Measurements from ENCODE around the gene SAAL1. TPM values are rescaled to one million over a fixed set of nuclear protein-coding genes. Genes with fewer than 3 reads are reported as not detected.

The SAAL1 gene
- total RNA-seq, 2 donors from 2014 or later: 11.8 to 18.6 TPM

- H3K4me3 ChIP-seq: no peak overlapping the region
These were observed 38.5 kb downstream of the SAAL1 start for GRCh38 chr11:18067372-18067771.

DNA sequence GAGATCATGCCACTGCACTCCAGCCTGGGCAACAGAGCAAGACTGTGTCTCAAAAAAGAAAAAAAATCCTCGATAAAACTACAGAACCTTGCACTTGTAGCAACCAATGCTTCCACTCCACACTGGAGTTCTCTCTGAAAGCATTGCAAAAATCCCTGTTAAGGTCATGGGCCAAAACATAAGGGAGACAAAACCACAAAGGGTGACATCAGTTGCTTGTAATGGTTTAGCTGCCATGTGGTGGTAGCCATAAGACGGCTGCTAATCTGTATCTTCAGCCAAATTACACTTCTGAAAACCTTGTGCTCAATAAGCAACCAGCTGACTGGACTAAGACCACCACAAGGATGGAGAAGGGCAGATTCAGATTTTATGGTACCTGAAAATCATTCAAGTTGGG, 39.3 kb downstream of the SAAL1 start:
- H3K27ac ChIP-seq: no peak overlapping the region
- no peak for TF ChIP-seq CTCF (IDR thresholded peaks at IDR 0.05)
- H3K9me3 ChIP-seq: no peaks in the 10 kb centered on the region
- H3K27me3 ChIP-seq (replicated peaks; ENCODE audit: insufficient read depth): no peaks in the 10 kb centered on the region
- DNase-seq (ENCODE audit: low spot score) (no peak), ATAC-seq (ENCODE audit: insufficient number of reproducible peaks, low FRiP score, low read depth) (no peak)
- H3K36me3 ChIP-seq: no peaks in the 10 kb centered on the region
- H3K4me1 ChIP-seq (ENCODE audit: control insufficient read depth in 1 of 2, low read depth in 2 of 2): peaks cover 0 to 4% of the 10 kb centered on the region in 2 donors
- H3K4me3 ChIP-seq: no peak overlapping the region

More at GRCh38 chr11:18067372-18067771, 38.5 kb downstream of the SAAL1 start:
- no peaks in the 10 kb centered on the region for H3K27me3 ChIP-seq (replicated peaks; ENCODE audit: insufficient read depth)
- TF ChIP-seq CTCF (IDR thresholded peaks at IDR 0.05): no peak
- DNase-seq (ENCODE audit: low spot score) (no peak), ATAC-seq (ENCODE audit: insufficient number of reproducible peaks, low FRiP score, low read depth) (no peak)
- H3K9me3 ChIP-seq: no peaks in the 10 kb centered on the region
- H3K27ac ChIP-seq: no peak overlapping the region
- H3K4me1 ChIP-seq (ENCODE audit: control insufficient read depth in 1 of 2, low read depth in 2 of 2): peaks cover 0 to 4% of the 10 kb centered on the region in 2 donors
- no peaks in the 10 kb centered on the region for H3K36me3 ChIP-seq

- H3K4me1 ChIP-seq (ENCODE audit: control insufficient read depth in 1 of 2, low read depth in 2 of 2): peaks cover 0 to 4% of the 10 kb centered on the region in 2 donors
- no peak for TF ChIP-seq CTCF (IDR thresholded peaks at IDR 0.05)
- no peaks in the 10 kb centered on the region for H3K27me3 ChIP-seq (replicated peaks; ENCODE audit: insufficient read depth)
- no peak for DNase-seq (ENCODE audit: low spot score)
- no peak overlapping the region for H3K4me3 ChIP-seq
- no peak for ATAC-seq (ENCODE audit: insufficient number of reproducible peaks, low FRiP score, low read depth)
- no peaks in the 10 kb centered on the region for H3K36me3 ChIP-seq
- H3K9me3 ChIP-seq: no peaks in the 10 kb centered on the region
- H3K27ac ChIP-seq: no peak overlapping the region
These were observed 40.3 kb downstream of the SAAL1 start for GRCh38 chr11:18065572-18065971.

DNA sequence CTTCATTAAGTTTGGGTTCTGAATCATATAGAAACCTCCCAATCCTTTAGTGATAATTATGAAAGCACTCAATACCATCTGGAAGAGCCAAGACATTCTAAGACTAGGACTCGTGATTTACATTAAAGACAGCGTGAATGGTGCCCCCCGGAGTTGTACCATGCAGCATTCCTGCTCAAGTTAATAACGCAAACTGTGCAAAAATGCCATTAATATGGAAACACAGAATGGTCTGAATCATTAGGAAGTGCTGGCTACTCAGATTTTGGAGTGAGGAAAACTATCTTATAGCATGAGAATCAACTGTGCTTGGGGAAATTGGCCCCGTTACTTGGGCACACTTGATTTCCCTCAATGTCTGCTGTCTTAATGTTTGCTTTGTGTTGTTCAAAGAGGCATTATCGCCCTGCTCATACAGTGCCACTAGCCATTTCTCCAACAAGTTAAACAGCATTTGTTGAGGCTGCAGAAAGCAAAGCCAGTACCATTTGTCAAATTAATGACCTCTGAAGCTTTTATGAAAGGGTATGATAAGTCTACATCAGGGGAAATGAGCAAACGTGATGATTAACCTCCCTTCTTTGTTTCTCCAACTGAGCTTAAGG, 41.3 kb downstream of the SAAL1 start:
- Histone ChIP-seq H3K4me3 (no peak overlapping the region), H3K9me3 (no peaks in the 10 kb centered on the region), H3K36me3 (no peaks in the 10 kb centered on the region), H3K27ac (no peak overlapping the region), H3K27me3 (replicated peaks; ENCODE audit: insufficient read depth) (no peaks in the 10 kb centered on the region), H3K4me1 (ENCODE audit: control insufficient read depth in 1 of 2, low read depth in 2 of 2) (no peaks in the 10 kb centered on the region)
- ATAC-seq (ENCODE audit: insufficient number of reproducible peaks, low FRiP score, low read depth): no peak
- DNase-seq (ENCODE audit: low spot score): no peak
- TF ChIP-seq CTCF (IDR thresholded peaks at IDR 0.05): no peak

GRCh38 chr11:18063862-18064434, 41.9 kb downstream of the SAAL1 start:
- Histone ChIP-seq H3K9me3 (no peaks in the 10 kb centered on the region), H3K27me3 (replicated peaks; ENCODE audit: insufficient read depth) (no peaks in the 10 kb centered on the region), H3K36me3 (no peaks in the 10 kb centered on the region), H3K4me3 (no peak overlapping the region), H3K27ac (no peak overlapping the region), H3K4me1 (ENCODE audit: control insufficient read depth in 1 of 2, low read depth in 2 of 2) (no peaks in the 10 kb centered on the region)
- TF ChIP-seq CTCF (IDR thresholded peaks at IDR 0.05): no peak
- no peak for ATAC-seq (ENCODE audit: insufficient number of reproducible peaks, low FRiP score, low read depth)
- no peak for DNase-seq (ENCODE audit: low spot score)

All from thoracic aorta (tissue), 2 donors.